ENCODE measurements around the gene CKAP4. TPM values are rescaled to one million over a fixed set of nuclear protein-coding genes. Genes with fewer than 3 reads are reported as not detected.

Gene CKAP4
- total and polyA plus RNA-seq, 2 of the 13 experiments (the other 11 are each of a cell fraction or from before 2014, with no cell fraction given), result 39.2 to 70.2 TPM

- peak; percentile 93 for TF ChIP-seq ASH2L (IDR thresholded peaks at IDR 0.05; ENCODE audit: insufficient read length, low read depth, low read length)
- no peak for TF ChIP-seq ZNF800 (CRISPR knock-in tag; IDR thresholded peaks at IDR 0.05)
- TF ChIP-seq MBD4 (IDR thresholded peaks at IDR 0.05; ENCODE audit: borderline replicate concordance, low read length), result peak; percentile 89
- no peak for TF ChIP-seq GLMP (CRISPR knock-in tag; IDR thresholded peaks at IDR 0.05; ENCODE audit: borderline replicate concordance)
- no peak; the same call in 1 of the 2 replicates for TF ChIP-seq ZNF607 (CRISPR knock-in tag; IDR thresholded peaks at IDR 0.05; ENCODE audit: borderline replicate concordance)
- no peak for TF ChIP-seq PHF8 (CRISPR knock-in tag; IDR thresholded peaks at IDR 0.05)
- peak; percentile 88; the same call in 1 of the 2 replicates for TF ChIP-seq KDM3A (CRISPR knock-in tag; IDR thresholded peaks at IDR 0.05; ENCODE audit: low read depth)
- 0 out of 2 replicates have a peak, but pooled peaks have one; percentile 35 for TF ChIP-seq TFDP2 (CRISPR knock-in tag; IDR thresholded peaks at IDR 0.05)
- peak; percentile 63 for TF ChIP-seq PHF5A (CRISPR knock-in tag; IDR thresholded peaks at IDR 0.05; ENCODE audit: low read depth, unreplicated experiment)
- TF ChIP-seq DDIT3 (CRISPR knock-in tag; IDR thresholded peaks at IDR 0.05), result no peak
- no peak; the same call in 1 of the 2 replicates for TF ChIP-seq ZNF232 (CRISPR knock-in tag; IDR thresholded peaks at IDR 0.05; ENCODE audit: borderline replicate concordance)
- no peak for TF ChIP-seq ZFAT (CRISPR knock-in tag; conservative IDR thresholded peaks at IDR 0.05)
- peak; percentile 98 for TF ChIP-seq FOXA3 (CRISPR knock-in tag; IDR thresholded peaks at IDR 0.05)
- TF ChIP-seq JUN (CRISPR knock-in tag; IDR thresholded peaks at IDR 0.05), result peak; percentile 92
- no peak for TF ChIP-seq ZNF589 (CRISPR knock-in tag; conservative IDR thresholded peaks at IDR 0.05)
- TF ChIP-seq ZSCAN5A (CRISPR knock-in tag; IDR thresholded peaks at IDR 0.05; ENCODE audit: borderline replicate concordance), result 0 out of 2 replicates have a peak, but pooled peaks have one; percentile 43
- peak; percentile 48; the same call in 1 of the 2 replicates for TF ChIP-seq CSRNP1 (CRISPR knock-in tag; IDR thresholded peaks at IDR 0.05)
- TF ChIP-seq TGIF2 (CRISPR knock-in tag; IDR thresholded peaks at IDR 0.05), result peak; percentile 24; the same call in 1 of the 2 replicates
- 0 out of 2 replicates have a peak, but pooled peaks have one; percentile 49 for TF ChIP-seq RFXAP (CRISPR knock-in tag; IDR thresholded peaks at IDR 0.05; ENCODE audit: borderline replicate concordance)
These were observed 34.8 kb upstream of the CKAP4 start (continued) for GRCh38 chr12:106282457-106283097.

All from HepG2 (cell line).